H9 (cell line): ENCODE results near the gene HABP4. TPM values are rescaled to one million over a fixed set of nuclear protein-coding genes. Genes with fewer than 3 reads are reported as not detected.

Experiments
- DNase-seq: peaks from one replicate; pipeline ENCODE4 v3.0.0-alpha.2; 2017
- H2AFZ ChIP-seq: one replicate; pipeline ENCODE4 v1.6.1; 2013; ENCODE audit warnings: mild to moderate bottlenecking, low read length, control low read depth, moderate library complexity
- H2AK5ac ChIP-seq: 2 replicates; pipeline ENCODE4 v1.6.1; 2013; ENCODE audit warnings: low read length, control low read depth, mixed read lengths; ENCODE audit not compliant: insufficient read length
- H2BK120ac ChIP-seq: one replicate; pipeline ENCODE4 v1.6.1; 2013; ENCODE audit warnings: low read depth, mild to moderate bottlenecking, low read length, control low read depth, inconsistent platforms; ENCODE audit not compliant: poor library complexity, severe bottlenecking
- H2BK12ac ChIP-seq: 2 replicates; pipeline ENCODE4 v1.6.1; 2013; ENCODE audit warnings: low read length, control low read depth, mixed read lengths, low read depth; ENCODE audit not compliant: insufficient read length
- H2BK15ac ChIP-seq: 2 replicates; pipeline ENCODE4 v1.6.1; 2013; ENCODE audit warnings: low read depth, low read length, control low read depth
- H2BK20ac ChIP-seq: one replicate; pipeline ENCODE4 v1.6.1; 2013; ENCODE audit warnings: low read depth, mild to moderate bottlenecking, low read length, control low read depth, inconsistent platforms; ENCODE audit not compliant: poor library complexity, severe bottlenecking
- H2BK5ac ChIP-seq: 2 replicates; pipeline ENCODE4 v1.6.1; 2013; ENCODE audit warnings: low read length, control low read depth, mixed read lengths; ENCODE audit not compliant: insufficient read length
- H3K14ac ChIP-seq: 2 replicates; pipeline ENCODE4 v1.6.1; 2013; ENCODE audit warnings: low read length, control low read depth; ENCODE audit not compliant: insufficient read depth
- H3K18ac ChIP-seq: 2 replicates; pipeline ENCODE4 v1.6.1; 2013; ENCODE audit warnings: low read depth, mild to moderate bottlenecking, mixed read lengths, low read length, control low read depth; ENCODE audit not compliant: insufficient read length
- H3K23ac ChIP-seq: 2 replicates; pipeline ENCODE4 v1.6.1; 2013; ENCODE audit warnings: low read length, control low read depth, mixed read lengths, low read depth; ENCODE audit not compliant: insufficient read length
- H3K23me2 ChIP-seq: 2 replicates; pipeline ENCODE4 v1.6.1; 2013; ENCODE audit warnings: low read depth, mild to moderate bottlenecking, mixed read lengths, low read length, control low read depth; ENCODE audit not compliant: insufficient read length, poor library complexity, severe bottlenecking
- H3K27ac ChIP-seq: 2 replicates; pipeline ENCODE4 v1.5.1; 2013; ENCODE audit warnings: low read length, control low read depth, mixed read lengths, low read depth; ENCODE audit not compliant: insufficient read length
- H3K27me3 ChIP-seq: 2 replicates; pipeline ENCODE4 v1.6.1; 2013; ENCODE audit warnings: low read length, control low read depth, inconsistent platforms; ENCODE audit not compliant: insufficient read depth
- H3K4ac ChIP-seq: 2 replicates; pipeline ENCODE4 v1.6.1; 2013; ENCODE audit warnings: low read depth, mild to moderate bottlenecking, control low read depth, inconsistent platforms, low read length, moderate library complexity
- H3K4me1 ChIP-seq: 2 replicates; pipeline ENCODE4 v1.6.1; 2013; ENCODE audit warnings: low read length, control low read depth, inconsistent platforms; ENCODE audit not compliant: insufficient read depth
- H3K4me2 ChIP-seq: 2 replicates; pipeline ENCODE4 v1.6.1; 2013; ENCODE audit warnings: low read length, control low read depth, mixed read lengths; ENCODE audit not compliant: insufficient read length, insufficient read depth
- H3K56ac ChIP-seq: 2 replicates; pipeline ENCODE4 v1.6.1; 2013; ENCODE audit warnings: low read depth, mild to moderate bottlenecking, mixed read lengths, low read length, control low read depth; ENCODE audit not compliant: insufficient read length
- H3K79me1 ChIP-seq: 2 replicates; pipeline ENCODE4 v1.6.1; 2013; ENCODE audit warnings: low read depth, mild to moderate bottlenecking, moderate library complexity, low read length, control low read depth, inconsistent platforms; ENCODE audit not compliant: insufficient read depth, poor library complexity, severe bottlenecking
- H3K79me2 ChIP-seq: 2 replicates; pipeline ENCODE4 v1.6.1; 2013; ENCODE audit warnings: low read length, control low read depth, inconsistent platforms; ENCODE audit not compliant: insufficient read depth
- H3K9ac ChIP-seq: 2 replicates; pipeline ENCODE4 v1.6.1; 2013; ENCODE audit warnings: low read length, control low read depth, mixed read lengths; ENCODE audit not compliant: insufficient read length; ENCODE audit errors: extremely low read depth
- H3K9me3 ChIP-seq: one replicate; pipeline ENCODE4 v1.6.1; 2013; ENCODE audit warnings: low read depth, low read length, inconsistent platforms; ENCODE audit not compliant: control insufficient read depth
- H3T11ph ChIP-seq: one replicate; pipeline ENCODE4 v1.6.1; 2013; ENCODE audit warnings: mild to moderate bottlenecking, low read length, control low read depth, inconsistent platforms
- H4K20me1 ChIP-seq: one replicate; pipeline ENCODE4 v1.6.1; 2013; ENCODE audit not compliant: control insufficient read depth, insufficient read length, insufficient read depth
- H4K5ac ChIP-seq: 2 replicates; pipeline ENCODE4 v1.6.1; 2013; ENCODE audit warnings: low read depth, mild to moderate bottlenecking, mixed read lengths, low read length, control low read depth; ENCODE audit not compliant: insufficient read length
- H4K8ac ChIP-seq: replicated peaks from 2 replicates; pipeline ENCODE4 v1.6.1; 2013; ENCODE audit warnings: low read length, control low read depth, mixed read lengths, low read depth; ENCODE audit not compliant: insufficient read length
- H4K91ac ChIP-seq: 2 replicates; pipeline ENCODE4 v1.6.1; 2013; ENCODE audit warnings: low read depth, mild to moderate bottlenecking, moderate library complexity, mixed read lengths, low read length, control low read depth; ENCODE audit not compliant: insufficient read length
- H3K27ac Mint-ChIP-seq, 3 experiments: 2 replicates in 2 of 3; 3 replicates in 1 of 3; pipeline ENCODE4 v1.8.0; 2020 to 2021; ENCODE audit warnings: mixed read lengths in 3 of 3, mild to moderate bottlenecking in 1 of 3, moderate library complexity in 1 of 3
- H3K27me3 Mint-ChIP-seq: 2 replicates; pipeline ENCODE4 v1.8.0; 2021; ENCODE audit warnings: low read depth, mild to moderate bottlenecking, moderate library complexity, mixed read lengths
- H3K36me3 Mint-ChIP-seq, 3 experiments: 2 replicates in 2 of 3; 3 replicates in 1 of 3; pipeline ENCODE4 v1.8.0; 2020 to 2021; ENCODE audit warnings: low read depth in 3 of 3, mixed read lengths in 3 of 3; ENCODE audit not compliant: insufficient read depth in 1 of 3
- H3K4me1 Mint-ChIP-seq, 2 experiments: 2 replicates each; pipeline ENCODE4 v1.8.0; 2020; ENCODE audit warnings: mixed read lengths in 2 of 2
- H3K4me3 Mint-ChIP-seq, 2 experiments: 2 replicates in 1 of 2; 3 replicates in 1 of 2; pipeline ENCODE4 v1.8.0; 2020 to 2021; ENCODE audit warnings: mild to moderate bottlenecking in 2 of 2, mixed read lengths in 2 of 2, moderate library complexity in 1 of 2
- H3K9me3 Mint-ChIP-seq, 2 experiments: 2 replicates in 1 of 2; 3 replicates in 1 of 2; pipeline ENCODE4 v1.8.0; 2020; ENCODE audit warnings: mild to moderate bottlenecking in 2 of 2, mixed read lengths in 2 of 2, moderate library complexity in 1 of 2
- WGBS: extraction: QIAGEN DNeasy Blood & Tissue Kit; methylation state at CpG from one replicate; pipeline ENCODE4 v1.1.7; 2013; ENCODE audit warnings: missing lambda C conversion rate, low lambda C conversion rate, mixed read lengths; ENCODE audit not compliant: insufficient read length; ENCODE audit errors: extremely low coverage; 5-methylcytosine and 5-hydroxymethylcytosine counted together
- total RNA-seq: library from RNA; stranded (reverse); gene quantifications from 2 replicates; pipeline ENCODE4 v1.2.1, GENCODE V29; 2021
- TF ChIP-seq, protein P1 (sequence below): fragments of 200-600 bp; sonication (generic); conservative IDR thresholded peaks from 3 replicates; pipeline ENCODE4 v1.8.0; 2021; ENCODE audit warnings: antibody characterized with exemption, mild to moderate bottlenecking

Gene HABP4
- total RNA-seq, 1 experiment from 2014 or later: 7.5 TPM

DNA sequence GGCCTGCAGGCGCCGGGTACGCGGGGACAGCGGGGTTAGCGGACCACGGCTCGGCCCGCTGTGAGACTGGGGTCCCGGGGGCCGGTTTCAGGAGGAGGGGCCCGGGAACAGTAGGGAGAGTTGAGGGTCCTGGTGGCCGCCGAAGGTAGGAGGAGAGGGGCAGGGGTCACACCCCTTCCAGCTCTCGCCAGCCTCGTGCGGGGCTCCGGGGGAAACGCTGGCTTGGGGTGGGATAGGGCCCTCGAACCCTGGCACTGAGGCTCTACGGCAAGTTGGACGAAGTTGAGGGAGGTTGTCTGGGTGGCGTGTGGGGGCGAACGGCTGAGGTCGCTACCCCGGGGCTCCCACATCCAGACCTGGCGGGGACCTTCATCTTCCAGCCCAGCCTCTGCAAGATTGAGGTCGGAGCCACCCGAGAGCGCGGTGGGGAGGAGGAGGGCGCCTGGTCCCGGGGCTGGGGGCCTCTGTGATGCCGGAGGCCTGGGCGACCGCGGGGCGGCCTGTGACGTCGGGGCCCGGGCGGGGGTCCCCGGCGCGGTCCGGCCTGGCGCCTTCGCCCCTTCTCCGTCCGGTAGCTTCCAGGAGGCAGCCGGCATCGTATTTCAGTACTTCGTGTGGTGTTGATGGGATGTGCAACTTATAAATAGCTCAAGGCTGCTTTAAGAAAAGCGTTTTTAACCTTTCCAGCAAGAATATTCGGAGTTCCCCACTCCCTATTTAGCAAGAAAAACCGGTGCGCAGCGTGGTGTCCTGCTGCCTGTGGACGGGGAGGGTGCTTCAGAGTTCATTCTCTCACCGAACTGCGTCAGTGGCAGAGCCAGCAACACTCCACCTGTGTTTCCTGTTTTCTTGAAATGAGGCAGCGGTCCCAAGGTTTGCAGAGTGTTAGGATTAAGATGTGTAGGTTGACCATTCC is 902 bp downstream of the HABP4 start:
- Histone ChIP-seq H3K79me2 (no peaks in the 10 kb centered on the region), H3K27ac (no peak overlapping the region)
- no peak overlapping the region for H3K27ac Mint-ChIP-seq

More for the DNA sequence above, 902 bp downstream of the HABP4 start:
- Histone ChIP-seq H4K91ac (no peak overlapping the region), H4K20me1 (no peaks in the 10 kb centered on the region), H3K9me3 (no peaks in the 10 kb centered on the region), H3K79me1 (no peaks in the 10 kb centered on the region), H3K4me2 (peak overlapping the region; percentile 88), H3K18ac (peak overlapping the region; percentile 74), H3K23me2 (peaks cover 6% of the 10 kb centered on the region), H2BK15ac (no peak overlapping the region), H3T11ph (no peak overlapping the region), H2BK12ac (no peak overlapping the region), H3K9ac (peak overlapping the region; percentile 42), H2BK20ac (no peak overlapping the region), H3K27me3 (peaks cover 5% of the 10 kb centered on the region; the same call in 1 of the 2 replicates), H3K4me1 (no peaks in the 10 kb centered on the region), H4K8ac (no peak overlapping the region), H3K4ac (no peak overlapping the region), H2AFZ (no peak overlapping the region), H3K56ac (no peak overlapping the region), H4K5ac (no peak overlapping the region), H2BK5ac (no peak overlapping the region), H2AK5ac (no peak overlapping the region), H2BK120ac (no peak overlapping the region), H3K23ac (no peak overlapping the region), H3K14ac (peak overlapping the region; percentile 61)
- Mint-ChIP-seq H3K4me1 (peaks cover 10 to 12% of the 10 kb centered on the region in 2 experiments), H3K36me3 (no peaks in the 10 kb centered on the region), H3K27me3 (peaks cover 29% of the 10 kb centered on the region), H3K9me3 (no peaks in the 10 kb centered on the region), H3K4me3 (peak overlapping the region; percentile 80 to 93)
- no CpG with 5 or more reads among the region's 63 CpGs for WGBS
- no peak for DNase-seq
- TF ChIP-seq, protein P1, sequence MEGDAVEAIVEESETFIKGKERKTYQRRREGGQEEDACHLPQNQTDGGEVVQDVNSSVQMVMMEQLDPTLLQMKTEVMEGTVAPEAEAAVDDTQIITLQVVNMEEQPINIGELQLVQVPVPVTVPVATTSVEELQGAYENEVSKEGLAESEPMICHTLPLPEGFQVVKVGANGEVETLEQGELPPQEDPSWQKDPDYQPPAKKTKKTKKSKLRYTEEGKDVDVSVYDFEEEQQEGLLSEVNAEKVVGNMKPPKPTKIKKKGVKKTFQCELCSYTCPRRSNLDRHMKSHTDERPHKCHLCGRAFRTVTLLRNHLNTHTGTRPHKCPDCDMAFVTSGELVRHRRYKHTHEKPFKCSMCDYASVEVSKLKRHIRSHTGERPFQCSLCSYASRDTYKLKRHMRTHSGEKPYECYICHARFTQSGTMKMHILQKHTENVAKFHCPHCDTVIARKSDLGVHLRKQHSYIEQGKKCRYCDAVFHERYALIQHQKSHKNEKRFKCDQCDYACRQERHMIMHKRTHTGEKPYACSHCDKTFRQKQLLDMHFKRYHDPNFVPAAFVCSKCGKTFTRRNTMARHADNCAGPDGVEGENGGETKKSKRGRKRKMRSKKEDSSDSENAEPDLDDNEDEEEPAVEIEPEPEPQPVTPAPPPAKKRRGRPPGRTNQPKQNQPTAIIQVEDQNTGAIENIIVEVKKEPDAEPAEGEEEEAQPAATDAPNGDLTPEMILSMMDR: no peak
